Stomach (tissue), 4 donors: ENCODE measurements around the gene NDUFAF2.

ENCODE experiments used
- EP300 ChIP-seq: sonication (generic); formaldehyde crosslinking; IDR thresholded peaks from one replicate; pipeline ENCODE4 v1.6.1; 2017; ENCODE audit warnings: antibody characterized with exemption
- POLR2A ChIP-seq, 4 donors: fragments of 450-650 bp; IDR thresholded peaks; one replicate each; pipeline ENCODE4 v1.6.1; 2016; ENCODE audit warnings: antibody characterized with exemption in 4 of 4, control low read depth in 2 of 4, mild to moderate bottlenecking in 1 of 4, moderate library complexity in 1 of 4
- POLR2AphosphoS5 ChIP-seq, 3 donors: sonication (generic); formaldehyde crosslinking; IDR thresholded peaks; one replicate each; pipeline ENCODE4 v1.6.1; 2016; ENCODE audit warnings: antibody characterized with exemption in 3 of 3
- TF ChIP-seq, protein P1 (sequence below), 7 experiments: fragments of 450-650 bp in 4 of 7; fragments of 200-600 bp in 3 of 7; sonication (generic) in 3 of 7; IDR thresholded peaks; one replicate each; pipeline ENCODE4 v1.5.1; 2016 to 2019; ENCODE audit warnings: antibody characterized with exemption in 7 of 7, control low read depth in 2 of 7, mild to moderate bottlenecking in 1 of 7

DNA sequence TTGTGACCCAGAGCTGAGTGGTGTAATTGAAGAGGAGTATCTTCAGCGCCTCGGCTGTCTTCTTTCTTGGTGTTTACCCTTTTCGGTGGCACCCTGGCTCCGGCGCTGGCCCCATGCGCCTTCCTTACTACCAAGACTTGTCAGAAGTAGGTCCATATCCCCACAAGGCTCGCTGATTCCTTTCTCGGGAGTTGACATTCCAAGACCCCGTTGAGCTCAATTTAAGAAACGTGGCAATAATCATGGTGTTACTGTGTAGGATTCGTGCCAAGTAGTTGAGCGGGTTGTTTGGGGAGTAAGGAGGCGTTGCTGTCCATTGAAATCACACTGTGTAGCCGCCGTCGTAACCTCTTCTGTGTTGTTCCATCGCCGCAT is 795 bp downstream of the NDUFAF2 start:
- TF ChIP-seq, protein P1, sequence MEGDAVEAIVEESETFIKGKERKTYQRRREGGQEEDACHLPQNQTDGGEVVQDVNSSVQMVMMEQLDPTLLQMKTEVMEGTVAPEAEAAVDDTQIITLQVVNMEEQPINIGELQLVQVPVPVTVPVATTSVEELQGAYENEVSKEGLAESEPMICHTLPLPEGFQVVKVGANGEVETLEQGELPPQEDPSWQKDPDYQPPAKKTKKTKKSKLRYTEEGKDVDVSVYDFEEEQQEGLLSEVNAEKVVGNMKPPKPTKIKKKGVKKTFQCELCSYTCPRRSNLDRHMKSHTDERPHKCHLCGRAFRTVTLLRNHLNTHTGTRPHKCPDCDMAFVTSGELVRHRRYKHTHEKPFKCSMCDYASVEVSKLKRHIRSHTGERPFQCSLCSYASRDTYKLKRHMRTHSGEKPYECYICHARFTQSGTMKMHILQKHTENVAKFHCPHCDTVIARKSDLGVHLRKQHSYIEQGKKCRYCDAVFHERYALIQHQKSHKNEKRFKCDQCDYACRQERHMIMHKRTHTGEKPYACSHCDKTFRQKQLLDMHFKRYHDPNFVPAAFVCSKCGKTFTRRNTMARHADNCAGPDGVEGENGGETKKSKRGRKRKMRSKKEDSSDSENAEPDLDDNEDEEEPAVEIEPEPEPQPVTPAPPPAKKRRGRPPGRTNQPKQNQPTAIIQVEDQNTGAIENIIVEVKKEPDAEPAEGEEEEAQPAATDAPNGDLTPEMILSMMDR (IDR thresholded peaks at IDR 0.05), result no peak
- TF ChIP-seq POLR2A (IDR thresholded peaks at IDR 0.05) (no peak), EP300 (no peak), POLR2AphosphoS5 (IDR thresholded peaks at IDR 0.05) (no peak)
